Endothelial cell of umbilical vein (primary cell): ENCODE results near the gene DEGS2. TPM values are rescaled to one million over a fixed set of nuclear protein-coding genes. Genes with fewer than 3 reads are reported as not detected.

Source experiments
- BruUV-seq: library from RNA; stranded (reverse); fragments of 400-500 nt; replicated peaks from 2 replicates; lab custom pipeline; 2021; lab: Mats Ljungman, UMichigan
- CTCF ChIA-PET: fragments of 300-600, 350-600 bp; sonication (Branson Sonifier 250); formaldehyde crosslinking; loops from one replicate; lab custom pipeline; 2021; ENCODE audit warnings: antibody characterized with exemption, inconsistent platforms; lab: Charles Lee
- POLR2A ChIA-PET: fragments of 300-600, 350-600 bp; sonication (Branson Sonifier 250); formaldehyde crosslinking; loops from one replicate; lab custom pipeline; 2021; ENCODE audit warnings: antibody characterized with exemption, inconsistent platforms; lab: Charles Lee
- DNase-seq: peaks from one replicate; pipeline ENCODE4 v3.0.0-alpha.2; 2011; ENCODE audit warnings: low read depth, low spot score
- FAIRE-seq: peaks from 2 replicates; lab custom pipeline; 2011; peaks lifted over from hg19 to GRCh38; lab: Jason Lieb, UNC
- H2AFZ ChIP-seq: 2 replicates; pipeline ENCODE4 v1.6.0; 2012; ENCODE audit warnings: low read depth, low read length, control low read depth, inconsistent platforms
- H3K27ac ChIP-seq: 2 replicates; pipeline ENCODE4 v1.5.1; 2011; ENCODE audit warnings: low read depth, mild to moderate bottlenecking, control low read depth, low read length, moderate library complexity; ENCODE audit not compliant: insufficient read depth
- H3K27me3 ChIP-seq, 2 experiments: 2 replicates each; pipeline versions ENCODE4 v1.6.0 to v1.6.1; 2011; ENCODE audit warnings: low read length in 2 of 2, mixed read lengths in 1 of 2; ENCODE audit not compliant: control insufficient read depth in 2 of 2, insufficient read depth in 2 of 2
- H3K36me3 ChIP-seq, 2 experiments: 2 replicates in 1 of 2; 3 replicates in 1 of 2; pipeline ENCODE4 v1.5.1; 2011; ENCODE audit warnings: low read length in 2 of 2, mild to moderate bottlenecking in 1 of 2, moderate library complexity in 1 of 2; ENCODE audit not compliant: control insufficient read depth in 2 of 2, insufficient read depth in 2 of 2; ENCODE audit errors: extremely low read depth in 1 of 2
- H3K4me1 ChIP-seq: 3 replicates; pipeline ENCODE4 v1.5.1; 2011; ENCODE audit warnings: mild to moderate bottlenecking, low read length; ENCODE audit not compliant: control insufficient read depth, insufficient read depth; ENCODE audit errors: extremely low read depth
- H3K4me2 ChIP-seq: 2 replicates; pipeline ENCODE4 v1.6.1; 2011; ENCODE audit warnings: low read length, control low read depth, mixed read lengths; ENCODE audit not compliant: insufficient read depth
- H3K4me3 ChIP-seq, 3 experiments: fragments of 200-600 bp in 1 of 3; sonication (generic), shearing (Covaris generic) in 1 of 3; replicated peaks in 1 of 3; 2 replicates each; pipeline ENCODE4 v1.5.1; 2011 to 2016; ENCODE audit warnings: control low read depth in 3 of 3, low read length in 3 of 3, mild to moderate bottlenecking in 2 of 3, inconsistent platforms in 1 of 3, low read depth in 1 of 3, moderate library complexity in 1 of 3; ENCODE audit not compliant: insufficient read depth in 1 of 3
- H3K79me2 ChIP-seq: 2 replicates; pipeline ENCODE4 v1.6.0; 2012; ENCODE audit warnings: low read length, inconsistent platforms; ENCODE audit not compliant: control insufficient read depth, insufficient read depth
- H3K9ac ChIP-seq: replicated peaks from 2 replicates; pipeline ENCODE3; 2011; ENCODE audit warnings: low read length, control low read depth; ENCODE audit not compliant: insufficient read depth; ENCODE audit errors: extremely low read depth
- H3K9me1 ChIP-seq: replicated peaks from 3 replicates; pipeline ENCODE4 v1.6.0; 2011; ENCODE audit warnings: mild to moderate bottlenecking, low read length; ENCODE audit not compliant: control insufficient read depth, insufficient read depth; ENCODE audit errors: extremely low read depth
- H3K9me3 ChIP-seq: replicated peaks from 2 replicates; pipeline ENCODE4 v1.5.1; 2012; ENCODE audit warnings: low read length, inconsistent platforms; ENCODE audit not compliant: control insufficient read depth, insufficient read depth
- H4K20me1 ChIP-seq: replicated peaks from 2 replicates; pipeline ENCODE3; 2011; ENCODE audit warnings: mild to moderate bottlenecking, low read length; ENCODE audit not compliant: control insufficient read depth, insufficient read depth; ENCODE audit errors: extremely low read depth
- FOS ChIP-seq: IDR thresholded peaks from 2 replicates; pipeline ENCODE4 v1.6.1; 2011; ENCODE audit warnings: mild to moderate bottlenecking, low read length, moderate library complexity, borderline replicate concordance; ENCODE audit not compliant: insufficient read depth
- GATA2 ChIP-seq: IDR thresholded peaks from 2 replicates; pipeline ENCODE4 v1.7.0; 2011; ENCODE audit warnings: low read depth, mild to moderate bottlenecking, moderate library complexity, mixed read lengths, low read length; ENCODE audit not compliant: insufficient read length, insufficient read depth
- JUN ChIP-seq: IDR thresholded peaks from 2 replicates; pipeline ENCODE4 v1.6.1; 2011; ENCODE audit warnings: borderline replicate concordance, low read depth; ENCODE audit not compliant: insufficient read length, insufficient read depth
- MYC ChIP-seq: IDR thresholded peaks from one replicate; pipeline ENCODE4 v1.6.1; 2011; ENCODE audit warnings: mild to moderate bottlenecking, low read depth, low read length
- POLR2A ChIP-seq: IDR thresholded peaks from 2 replicates; pipeline ENCODE4 v1.6.1; 2012; ENCODE audit warnings: low read depth, mild to moderate bottlenecking, control low read depth, low read length
- POLR2AphosphoS5 ChIP-seq: IDR thresholded peaks from 2 replicates; pipeline ENCODE4 v1.6.1; 2012; ENCODE audit warnings: low read depth, mild to moderate bottlenecking, control low read depth, low read length, moderate library complexity; ENCODE audit not compliant: insufficient read depth
- dilution Hi-C: fragments of 300-500 bp; cut with MboI; formaldehyde crosslinking; loops from one replicate; pipeline ENCODE4 v1.15.0; 2019; ENCODE audit warnings: low sequenced_read_pairs; ENCODE audit not compliant: extremely low pct_ligation_motif_present
- intact Hi-C: fragments of 100-400 bp; cut with micrococcal nuclease; formaldehyde crosslinking; loops from one replicate; pipeline ENCODE4 v1.10.0; 2022
- polyA plus RNA-seq, 4 experiments: library from polyadenylated mRNA; depleted of rRNA in 3 of 4; stranded (reverse) in 3 of 4; unstranded in 1 of 4; fragments of >200 nt; gene quantifications; 2 replicates each; pipeline versions ENCODE4 v1.2.1 to v1.2.3, GENCODE V29; 2011 to 2012; ENCODE audit warnings: missing spikeins in 1 of 4
- total RNA-seq: library from RNA; stranded (reverse); gene quantifications from 2 replicates; pipeline ENCODE4 v1.2.3, GENCODE V29; 2021

Gene DEGS2
- total and polyA plus RNA-seq, 2 donors (not counting 3 experiments of a cell fraction or from before 2014, with no cell fraction given) = 0.06 TPM; not detected in 1

DNA sequence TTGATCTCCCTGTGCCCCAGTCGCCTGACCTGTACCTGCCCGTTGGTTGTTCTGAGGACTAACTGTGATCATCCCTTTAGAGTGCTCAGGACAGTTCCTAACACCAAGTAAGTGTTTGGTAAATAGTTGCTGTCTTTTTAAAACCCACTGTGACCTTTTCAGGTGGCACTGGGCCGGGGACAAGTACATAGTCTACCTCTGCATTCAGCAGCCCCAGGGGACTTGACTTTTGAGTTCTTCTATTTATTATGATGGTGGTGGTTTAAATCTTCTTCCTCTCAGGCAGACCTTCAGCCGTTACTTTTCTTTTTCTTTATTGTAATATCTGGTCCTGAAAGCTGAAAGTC lies 55.5 kb downstream of the DEGS2 start:
- H3K36me3 ChIP-seq = no peaks in the 10 kb centered on the region
- ChIA-PET CTCF (interaction anchor here (0.9 to 6.2 kb wide), 4 partner anchors 24 to 122 kb away, joined by 3 to 150 read pairs (median 4); no protein-coding TSS in a partner anchor), POLR2A (no interaction called here)
- H3K79me2 ChIP-seq = no peaks in the 10 kb centered on the region
- H3K4me2 ChIP-seq = no peak overlapping the region
- H3K9ac ChIP-seq = no peak overlapping the region
- dilution Hi-C loops = no loop called here
- intact Hi-C loops = no loop called here
- H2AFZ ChIP-seq = no peak overlapping the region
- H3K4me1 ChIP-seq = peaks cover 26% of the 10 kb centered on the region
- H3K9me1 ChIP-seq = no peaks in the 10 kb centered on the region
- no peaks in the 10 kb centered on the region for H4K20me1 ChIP-seq
- no peak overlapping the region for H3K4me3 ChIP-seq
- DNase-seq = no peak
- no TSS peak for BruUV-seq
- H3K27me3 ChIP-seq = no peaks in the 10 kb centered on the region
- H3K27ac ChIP-seq = no peak overlapping the region
- FAIRE-seq = peak; percentile 31
- no peak for TF ChIP-seq POLR2AphosphoS5
- H3K9me3 ChIP-seq = no peaks in the 10 kb centered on the region

DNA sequence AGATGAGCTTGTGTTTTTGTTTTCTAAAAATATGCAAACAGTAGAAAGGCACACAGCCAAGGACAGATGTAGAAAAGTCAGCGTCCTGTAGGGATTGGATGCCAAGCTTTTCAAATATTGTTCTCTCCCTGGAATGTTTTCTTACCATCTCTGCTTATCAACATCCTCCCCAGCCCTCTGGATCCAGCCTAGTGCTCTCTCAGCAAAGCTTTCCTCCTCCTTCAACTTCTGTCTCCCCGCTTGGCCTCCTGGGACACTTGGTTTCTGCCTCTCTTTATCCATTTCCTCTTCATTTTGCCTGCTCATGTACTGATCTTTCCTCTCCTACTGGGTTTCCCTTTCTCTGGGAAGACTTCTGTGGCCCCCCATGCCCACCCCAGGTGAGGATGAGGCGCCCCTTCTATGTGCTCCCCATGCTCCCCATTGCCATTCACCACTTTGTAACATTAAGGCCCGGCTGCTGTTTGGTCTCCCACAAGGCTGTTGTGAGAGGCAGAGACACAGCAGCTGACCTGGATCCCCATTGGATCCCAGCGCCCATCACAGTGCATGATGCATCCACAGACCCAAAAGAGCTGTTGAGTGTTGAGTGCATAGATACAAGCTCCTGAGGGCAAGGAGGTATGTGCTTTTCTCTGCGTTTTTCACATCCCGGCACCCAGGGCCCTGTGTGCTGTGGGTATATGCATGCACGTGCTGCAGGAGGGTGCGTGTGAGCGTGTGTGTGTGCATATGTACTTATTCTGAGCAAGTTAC lies 56.0 kb downstream of the DEGS2 start:
- intact Hi-C loops = no loop called here

More for the DNA sequence above, 56.0 kb downstream of the DEGS2 start:
- Histone ChIP-seq H3K4me1 (peaks cover 26% of the 10 kb centered on the region), H4K20me1 (no peaks in the 10 kb centered on the region), H3K27me3 (no peaks in the 10 kb centered on the region), H3K4me3 (no peak overlapping the region), H3K9ac (no peak overlapping the region), H3K4me2 (no peak overlapping the region), H3K9me1 (no peaks in the 10 kb centered on the region), H3K79me2 (no peaks in the 10 kb centered on the region), H3K27ac (no peak overlapping the region), H3K36me3 (no peaks in the 10 kb centered on the region), H2AFZ (no peak overlapping the region), H3K9me3 (no peaks in the 10 kb centered on the region)
- peak; percentile 87 for FAIRE-seq
- peak; percentile 63 for DNase-seq
- TF ChIP-seq JUN (no peak), GATA2 (no peak), MYC (no peak), FOS (no peak), POLR2A (no peak)
- ChIA-PET CTCF (interaction anchor here (0.8 to 6.2 kb wide), 4 partner anchors 8 to 122 kb away, joined by 3 to 150 read pairs (median 6); no protein-coding TSS in a partner anchor), POLR2A (interaction anchor here (0.7 kb wide), 1 partner anchor 39 kb away, joined by 7 read pairs; no protein-coding TSS in a partner anchor)
- dilution Hi-C loops = no loop called here
- BruUV-seq = no TSS peak
